Astrocyte of the cerebellum (primary cell): ENCODE data around the gene SLC22A17.
"Not testable (repeated sequence)": the region's sequence is repeated elsewhere in the genome, so short reads cannot be mapped to it uniquely, and the experiment has no call there.

Source experiments
- DNase-seq: peaks from one replicate; pipeline ENCODE4 v3.0.0-alpha.2; 2011; ENCODE audit warnings: low read depth
- H3K4me3 ChIP-seq: 2 replicates; pipeline ENCODE4 v1.5.1; 2011; ENCODE audit warnings: mild to moderate bottlenecking, low read depth, low read length, moderate library complexity
- CTCF ChIP-seq: IDR thresholded peaks from 2 replicates; pipeline ENCODE4 v1.5.1; 2012; ENCODE audit warnings: low read length, low read depth, moderate library complexity, mild to moderate bottlenecking; ENCODE audit errors: missing control alignments
- in situ Hi-C: cut with HindIII; loops from 2 replicates; pipeline ENCODE4 v1.10.0; 2017; ENCODE audit warnings: low sequenced_read_pairs

The SLC22A17 gene

GRCh38 chr14:23326491-23327332 lies 26.0 kb downstream of the SLC22A17 start:
- no peak for TF ChIP-seq CTCF
- no peak overlapping the region for H3K4me3 ChIP-seq
- in situ Hi-C loops = loop anchor here (5.0 kb wide), 1 partner anchor 41 kb away; the partner anchor contains the start of gene EFS

GRCh38 chr14:23325746-23326145 lies 26.9 kb downstream of the SLC22A17 start:
- DNase-seq, H3K4me3 ChIP-seq: not testable (repeated sequence)
- in situ Hi-C loops = loop anchor here (5.0 kb wide), 1 partner anchor 42 kb away; the partner anchor contains the start of gene EFS

More at GRCh38 chr14:23326491-23327332, 26.0 kb downstream of the SLC22A17 start:
- no peak for DNase-seq

DNA sequence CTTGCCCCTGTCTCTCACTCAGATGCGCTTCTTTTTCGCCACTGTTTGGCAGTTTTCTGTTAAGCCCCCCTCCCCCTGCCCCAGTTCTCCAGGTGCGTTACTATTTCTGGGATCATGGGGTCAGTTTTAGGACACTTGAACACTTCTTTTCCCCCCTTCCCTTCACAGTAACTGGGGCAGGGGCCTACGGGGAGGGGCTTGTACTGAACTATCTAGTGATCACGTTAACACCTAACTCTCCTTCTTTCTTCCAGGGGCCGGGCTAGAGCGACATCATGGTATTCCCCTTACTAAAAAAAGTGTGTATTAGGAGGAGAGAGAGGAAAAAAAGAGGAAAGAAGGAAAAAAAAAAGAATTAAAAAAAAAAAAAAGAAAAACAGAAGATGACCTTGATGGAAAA lies 27.7 kb downstream of the SLC22A17 start:
- no peak overlapping the region for H3K4me3 ChIP-seq
- TF ChIP-seq CTCF = no peak
- in situ Hi-C loops = loop anchor here (5.0 kb wide), 1 partner anchor 42 kb away; the partner anchor contains the start of gene EFS
- DNase-seq = no peak

- in situ Hi-C loops = no loop called here
- no peak overlapping the region for H3K4me3 ChIP-seq
- no peak for TF ChIP-seq CTCF
- DNase-seq = no peak
Measured at GRCh38 chr14:23324455-23324846, 28.2 kb downstream of the SLC22A17 start.

- in situ Hi-C loops = no loop called here
- no peak overlapping the region for H3K4me3 ChIP-seq
- TF ChIP-seq CTCF = no peak
- DNase-seq = no peak
Measured at GRCh38 chr14:23323838-23324454, 28.7 kb downstream of the SLC22A17 start.

- TF ChIP-seq CTCF = no peak
- in situ Hi-C loops = no loop called here
- no peak for DNase-seq
- H3K4me3 ChIP-seq = peak overlapping the region; percentile 59
Measured at GRCh38 chr14:23322568-23323517, 29.8 kb downstream of the SLC22A17 start.
